Upper lobe of left lung (tissue), 6 donors: Measurements from ENCODE around the gene FMO3. TPM values are rescaled to one million over a fixed set of nuclear protein-coding genes. Genes with fewer than 3 reads are reported as not detected.

ENCODE experiments used
- ATAC-seq, 2 donors: fragments of 200-7000 bp; cut with Tn5 transposase; one replicate each; pipeline ENCODE4 v1.9.1; 2022; ENCODE audit warnings: mild to moderate bottlenecking in 2 of 2, moderate library complexity in 2 of 2; ENCODE audit not compliant: low FRiP score in 2 of 2
- DNase-seq, 2 donors: peaks; one replicate each; pipeline ENCODE4 v3.0.0-alpha.2; 2019 to 2020
- H3K27ac ChIP-seq, 4 donors: fragments of 200-600 bp; sonication (generic); one replicate each; pipeline ENCODE4 v1.5.1; 2016 to 2019
- H3K27me3 ChIP-seq, 4 donors: fragments of 200-600 bp; sonication (generic); one replicate each; pipeline ENCODE4 v1.5.1; 2017 to 2019
- H3K36me3 ChIP-seq, 4 donors: fragments of 200-600 bp; sonication (generic); one replicate each; pipeline ENCODE4 v1.5.1; 2016 to 2019
- H3K4me1 ChIP-seq, 4 donors: fragments of 200-600 bp; sonication (generic); one replicate each; pipeline ENCODE4 v1.5.1; 2018 to 2019
- H3K4me3 ChIP-seq, 4 donors: fragments of 200-600 bp; sonication (generic); one replicate each; pipeline ENCODE4 v1.5.1; 2017 to 2019; ENCODE audit warnings: mild to moderate bottlenecking in 2 of 4, moderate library complexity in 1 of 4
- H3K9me3 ChIP-seq, 4 donors: fragments of 200-600 bp; sonication (generic); one replicate each; pipeline ENCODE4 v1.5.1; 2018 to 2019
- EP300 ChIP-seq, 4 donors: sonication (generic); formaldehyde crosslinking; IDR thresholded peaks; one replicate each; pipeline ENCODE4 v1.5.1; 2017; ENCODE audit warnings: antibody characterized with exemption in 4 of 4, control low read depth in 2 of 4
- POLR2A ChIP-seq, 4 donors: fragments of 450-650 bp; IDR thresholded peaks; one replicate each; pipeline ENCODE4 v1.5.1; 2016 to 2017; ENCODE audit warnings: antibody characterized with exemption in 4 of 4, mild to moderate bottlenecking in 2 of 4
- POLR2AphosphoS5 ChIP-seq, 2 donors: sonication (generic); formaldehyde crosslinking; IDR thresholded peaks; one replicate each; pipeline ENCODE4 v1.5.1; 2017; ENCODE audit warnings: antibody characterized with exemption in 2 of 2
- WGBS, 2 donors: methylation state at CpG; one replicate each; pipeline ENCODE4 v1.1.5; 2017 to 2018; 5-methylcytosine and 5-hydroxymethylcytosine counted together
- total RNA-seq, 6 donors: library from RNA; depleted of rRNA in 4 of 6; stranded (reverse); fragments of >200 nt in 4 of 6; gene quantifications; one replicate each; pipeline versions ENCODE4 v1.1.0 to v1.2.1, GENCODE V29; 2016 to 2021
- TF ChIP-seq, protein P1 (sequence below), 6 experiments: fragments of 450-650 bp in 4 of 6; fragments of 200-600 bp in 2 of 6; sonication (generic) in 2 of 6; IDR thresholded peaks; one replicate each; pipeline ENCODE4 v1.5.1; 2016 to 2019; ENCODE audit warnings: antibody characterized with exemption in 6 of 6
- donor health status: DM: no; HTN: no; CAD: no; lungs with moderate emphysema.
- donor health status: DM: no; HTN: yes; CAD: no; lungs with severe emphysema.

The FMO3 gene
- total RNA-seq, 6 donors from 2014 or later, result 9.1 to 16.7 (median 13.5) TPM

DNA sequence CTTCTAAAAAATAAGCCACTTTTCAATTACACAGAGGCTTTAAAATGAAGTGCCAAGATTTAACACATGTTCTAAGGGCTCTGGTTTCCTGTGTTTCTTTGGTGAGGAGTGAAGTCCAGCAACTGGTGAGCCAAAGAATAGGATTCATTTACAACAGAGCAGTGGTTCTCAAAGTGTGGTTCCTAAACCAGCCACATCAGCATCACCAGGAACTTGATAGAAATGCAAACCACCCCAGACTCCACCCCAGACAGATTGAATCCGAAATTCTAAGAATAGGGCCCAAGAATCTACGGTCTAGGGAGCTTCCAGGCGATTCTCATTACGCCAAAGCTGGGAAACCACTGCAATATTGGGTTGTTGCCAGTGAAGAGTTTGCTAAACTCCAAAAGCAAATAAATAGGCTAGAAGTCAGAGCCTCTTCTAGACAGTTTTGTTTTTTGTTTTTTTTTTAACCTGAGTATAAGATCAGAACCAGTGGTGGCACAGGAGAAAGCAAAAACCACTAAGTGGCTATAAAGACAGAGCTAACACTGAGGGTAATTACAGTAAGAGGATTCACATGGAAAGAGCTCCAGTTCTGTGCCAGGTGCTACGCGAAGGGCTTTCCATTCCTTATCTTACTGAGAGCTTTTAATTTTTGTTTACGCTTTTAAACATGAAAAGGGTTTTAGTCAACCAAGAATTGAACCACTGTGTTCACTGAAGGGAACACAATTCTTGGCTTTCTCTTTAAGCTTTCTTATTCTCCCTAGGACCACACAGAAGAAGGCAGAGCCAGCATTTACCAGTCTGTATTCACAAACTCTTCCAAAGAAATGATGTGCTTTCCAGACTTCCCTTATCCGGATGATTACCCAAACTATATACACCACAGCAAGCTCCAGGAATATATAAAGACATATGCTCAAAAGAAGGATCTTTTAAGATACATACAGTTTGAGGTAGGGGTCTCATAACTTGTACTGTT is 52.0 kb downstream of the FMO3 start:
- peak overlapping the region; percentile 63 to 85 (median 73) for H3K27ac ChIP-seq
- DNase-seq (no peak), ATAC-seq (peak; percentile 77 to 82)
- no peaks in the 10 kb centered on the region for H3K27me3 ChIP-seq
- TF ChIP-seq, protein P1, sequence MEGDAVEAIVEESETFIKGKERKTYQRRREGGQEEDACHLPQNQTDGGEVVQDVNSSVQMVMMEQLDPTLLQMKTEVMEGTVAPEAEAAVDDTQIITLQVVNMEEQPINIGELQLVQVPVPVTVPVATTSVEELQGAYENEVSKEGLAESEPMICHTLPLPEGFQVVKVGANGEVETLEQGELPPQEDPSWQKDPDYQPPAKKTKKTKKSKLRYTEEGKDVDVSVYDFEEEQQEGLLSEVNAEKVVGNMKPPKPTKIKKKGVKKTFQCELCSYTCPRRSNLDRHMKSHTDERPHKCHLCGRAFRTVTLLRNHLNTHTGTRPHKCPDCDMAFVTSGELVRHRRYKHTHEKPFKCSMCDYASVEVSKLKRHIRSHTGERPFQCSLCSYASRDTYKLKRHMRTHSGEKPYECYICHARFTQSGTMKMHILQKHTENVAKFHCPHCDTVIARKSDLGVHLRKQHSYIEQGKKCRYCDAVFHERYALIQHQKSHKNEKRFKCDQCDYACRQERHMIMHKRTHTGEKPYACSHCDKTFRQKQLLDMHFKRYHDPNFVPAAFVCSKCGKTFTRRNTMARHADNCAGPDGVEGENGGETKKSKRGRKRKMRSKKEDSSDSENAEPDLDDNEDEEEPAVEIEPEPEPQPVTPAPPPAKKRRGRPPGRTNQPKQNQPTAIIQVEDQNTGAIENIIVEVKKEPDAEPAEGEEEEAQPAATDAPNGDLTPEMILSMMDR (IDR thresholded peaks at IDR 0.05), result peak in 1 of 6 experiments; percentile 18
- no peak for TF ChIP-seq POLR2A (IDR thresholded peaks at IDR 0.05)
- TF ChIP-seq POLR2AphosphoS5 (IDR thresholded peaks at IDR 0.05), result peak in 1 of 2 donors; percentile 3
- 53 to 59% methylated on average over 8 of the region's 8 CpGs for WGBS, 2 donors
- H3K36me3 ChIP-seq, result no peaks in the 10 kb centered on the region
- no peak overlapping the region for H3K4me3 ChIP-seq
- H3K9me3 ChIP-seq, result no peaks in the 10 kb centered on the region
- H3K4me1 ChIP-seq, result peaks cover 4 to 18% (median 12%) of the 10 kb centered on the region in 4 donors

DNA sequence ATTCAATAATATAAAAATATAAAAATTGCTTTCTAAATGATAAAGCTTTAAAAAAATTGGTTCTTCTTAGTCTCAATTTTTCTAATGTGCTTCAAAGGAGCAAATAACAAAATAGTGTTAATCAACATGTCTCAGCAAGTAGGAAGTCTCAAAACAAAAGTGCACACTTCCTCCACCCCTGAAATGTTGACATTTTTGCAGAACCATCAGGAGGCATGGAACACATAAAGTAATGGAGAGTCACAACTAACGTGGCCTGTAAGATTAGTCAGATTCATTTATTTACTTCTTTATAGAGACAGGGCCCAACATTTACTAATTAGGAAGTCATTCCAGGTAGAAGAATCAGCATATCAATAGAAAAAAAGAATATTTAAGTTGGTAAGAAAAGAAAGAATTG is 59.5 kb downstream of the FMO3 start:
- no peaks in the 10 kb centered on the region for H3K4me1 ChIP-seq
- no peak for TF ChIP-seq EP300 (IDR thresholded peaks at IDR 0.05)
- TF ChIP-seq, protein P1 (IDR thresholded peaks at IDR 0.05), result no peak
- no peak for TF ChIP-seq POLR2AphosphoS5 (IDR thresholded peaks at IDR 0.05)
- TF ChIP-seq POLR2A (IDR thresholded peaks at IDR 0.05), result no peak
- H3K27ac ChIP-seq, result no peak overlapping the region
- WGBS, 2 donors, result 55 to 65% methylated on average over 1 of the region's 1 CpG
- ATAC-seq, result no peak
- no peak for DNase-seq
- H3K4me3 ChIP-seq, result no peak overlapping the region
- H3K27me3 ChIP-seq, result no peaks in the 10 kb centered on the region
- H3K36me3 ChIP-seq, result no peaks in the 10 kb centered on the region
- H3K9me3 ChIP-seq, result no peaks in the 10 kb centered on the region

DNA sequence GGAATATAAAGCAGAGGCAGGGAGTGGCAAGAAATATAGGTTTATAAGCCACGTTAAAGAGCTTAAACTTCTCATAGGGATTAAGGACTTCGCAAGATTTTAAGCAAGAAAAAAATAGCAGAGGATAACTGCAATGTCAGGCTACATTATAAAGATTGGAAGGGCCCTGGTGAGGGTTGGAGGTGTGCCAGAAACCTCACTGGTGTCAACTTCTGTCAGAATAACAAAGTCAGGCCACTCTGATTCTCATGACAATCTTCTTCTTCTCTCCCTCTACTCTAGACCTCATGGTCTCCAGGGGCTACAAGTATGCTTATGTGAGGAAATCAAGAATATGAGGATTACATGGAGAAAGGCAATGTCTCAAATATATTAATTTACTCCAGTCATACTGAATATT is 61.8 kb downstream of the FMO3 start:
- no peaks in the 10 kb centered on the region for H3K36me3 ChIP-seq
- H3K27me3 ChIP-seq, result no peaks in the 10 kb centered on the region
- DNase-seq, result no peak
- TF ChIP-seq EP300 (IDR thresholded peaks at IDR 0.05) (no peak), POLR2A (IDR thresholded peaks at IDR 0.05) (no peak), POLR2AphosphoS5 (IDR thresholded peaks at IDR 0.05) (no peak)
- TF ChIP-seq, protein P1 (IDR thresholded peaks at IDR 0.05), result no peak
- no peaks in the 10 kb centered on the region for H3K4me1 ChIP-seq
- no peak overlapping the region for H3K4me3 ChIP-seq
- no peak for ATAC-seq
- H3K9me3 ChIP-seq, result no peaks in the 10 kb centered on the region
- 64 to 69% methylated on average over 2 of the region's 2 CpGs for WGBS, 2 donors
- H3K27ac ChIP-seq, result no peak overlapping the region

DNA sequence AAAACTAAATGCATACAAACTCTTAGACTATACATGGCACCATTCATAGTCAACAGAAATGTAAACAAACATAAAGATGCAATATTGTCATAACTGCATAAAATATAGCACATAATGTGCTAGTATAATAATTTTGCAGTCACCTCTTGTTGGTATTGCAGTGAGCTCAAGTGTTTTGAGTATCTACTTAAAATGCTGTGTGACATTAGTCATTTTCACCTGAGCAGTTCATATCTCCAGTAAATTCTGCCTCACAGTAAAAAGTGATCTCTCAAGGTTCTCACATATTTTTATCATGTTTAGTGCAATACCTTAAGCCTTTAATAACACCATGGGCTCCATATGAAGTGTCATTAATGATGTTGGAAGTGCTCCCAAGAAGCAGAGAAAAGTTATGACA is 64.8 kb downstream of the FMO3 start:
- Histone ChIP-seq H3K27me3 (no peaks in the 10 kb centered on the region), H3K4me1 (peaks cover 0 to 6% (median 0%) of the 10 kb centered on the region in 4 donors), H3K4me3 (no peak overlapping the region), H3K27ac (no peak overlapping the region), H3K36me3 (no peaks in the 10 kb centered on the region), H3K9me3 (no peaks in the 10 kb centered on the region)
- no peak for TF ChIP-seq POLR2A (IDR thresholded peaks at IDR 0.05)
- TF ChIP-seq, protein P1 (IDR thresholded peaks at IDR 0.05), result no peak
- TF ChIP-seq EP300 (IDR thresholded peaks at IDR 0.05), result peak in 1 of 4 donors; percentile 52
- no peak for TF ChIP-seq POLR2AphosphoS5 (IDR thresholded peaks at IDR 0.05)
- ATAC-seq, result no peak
- no peak for DNase-seq
